H1 (cell line): ENCODE data around the gene MYO9A. TPM values are rescaled to one million over a fixed set of nuclear protein-coding genes. Genes with fewer than 3 reads are reported as not detected.

Experiments used
- TAF7 ChIP-seq: optimal IDR thresholded peaks from 2 replicates; pipeline ENCODE3; 2011; ENCODE audit warnings: low read depth, mild to moderate bottlenecking, inconsistent platforms, low read length, moderate library complexity, borderline replicate concordance
- polyA plus RNA-seq, 7 experiments: library from polyadenylated mRNA; depleted of rRNA in 3 of 7; stranded (reverse) in 5 of 7; unstranded in 2 of 7; fragments of >200 nt in 5 of 7; fragments of 200-250 nt in 2 of 7; gene quantifications; 1 replicate in 5 of 7; 2 replicates in 1 of 7; 4 replicates in 1 of 7; pipeline versions ENCODE4 v1.2.1 to v1.2.3, GENCODE V29; 2011 to 2013; ENCODE audit warnings: missing spikeins in 2 of 7, mixed read lengths in 2 of 7
- total RNA-seq: library from RNA; stranded (reverse); fragmentation: NEBNext Ultra II Directional; extraction: Animal tissue kit (Norgen Biotek cat#: 25700); gene quantifications from 2 replicates; pipeline ENCODE4 v1.2.1, GENCODE V29; 2021

MYO9A gene
- total and polyA plus RNA-seq, 2 of the 8 experiments (the other 6 are each of a cell fraction or from before 2014, with no cell fraction given): 3.9 to 26.0 TPM

- TF ChIP-seq TAF7: no peak
Measured at GRCh38 chr15:72146221-72146620, 28.3 kb upstream of the MYO9A start (continued).
